ENCODE measurements around the gene GRM8.

The GRM8 gene

DNA sequence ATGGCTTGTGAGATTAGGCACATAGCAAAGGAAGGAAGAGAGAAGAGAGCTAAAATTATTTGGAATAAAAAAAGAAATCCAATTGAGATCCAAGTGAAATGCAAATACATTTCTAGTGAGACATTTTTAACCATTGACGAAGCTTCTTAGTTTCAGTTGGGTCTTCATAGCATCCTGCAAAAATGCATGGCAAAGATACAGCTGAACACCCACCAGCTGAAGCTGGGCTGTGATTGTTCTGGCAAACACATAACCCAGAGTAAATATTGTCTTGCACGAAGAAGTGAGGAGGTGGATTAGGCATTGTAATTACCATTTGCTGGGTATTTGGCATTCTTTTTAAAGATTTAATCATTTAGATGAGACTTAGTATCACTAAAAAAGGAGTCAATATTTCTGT is 409.4 kb downstream of the GRM8 start:
- Histone ChIP-seq H3K4me1 (ENCODE audit: insufficient read depth, low read length, severe bottlenecking) (no peaks in the 10 kb centered on the region), H3K4me2 (ENCODE audit: low read length) (no peak overlapping the region), H3F3A (ENCODE audit: insufficient read depth, low read length) (no peaks in the 10 kb centered on the region), H3K9me3 (ENCODE audit: low read length) (no peaks in the 10 kb centered on the region), H3K79me2 (ENCODE audit: insufficient read depth, low read length) (no peaks in the 10 kb centered on the region), H3K9ac (ENCODE audit: low read length) (no peak overlapping the region), H3K27me3 (ENCODE audit: insufficient read depth, low read length) (no peaks in the 10 kb centered on the region), H3K27ac (ENCODE audit: low read depth, low read length, poor library complexity, severe bottlenecking) (no peak overlapping the region), H4K20me1 (ENCODE audit: insufficient read depth, low read length) (no peaks in the 10 kb centered on the region), H2AFZ (ENCODE audit: low read length) (no peak overlapping the region), H3K36me3 (ENCODE audit: insufficient read depth, low read length) (no peaks in the 10 kb centered on the region), H3K9me2 (ENCODE audit: low read depth, low read length) (no peaks in the 10 kb centered on the region), H3K4me3 (ENCODE audit: low read depth, low read length, poor library complexity, severe bottlenecking) (no peak overlapping the region)
- TF ChIP-seq, protein P1, sequence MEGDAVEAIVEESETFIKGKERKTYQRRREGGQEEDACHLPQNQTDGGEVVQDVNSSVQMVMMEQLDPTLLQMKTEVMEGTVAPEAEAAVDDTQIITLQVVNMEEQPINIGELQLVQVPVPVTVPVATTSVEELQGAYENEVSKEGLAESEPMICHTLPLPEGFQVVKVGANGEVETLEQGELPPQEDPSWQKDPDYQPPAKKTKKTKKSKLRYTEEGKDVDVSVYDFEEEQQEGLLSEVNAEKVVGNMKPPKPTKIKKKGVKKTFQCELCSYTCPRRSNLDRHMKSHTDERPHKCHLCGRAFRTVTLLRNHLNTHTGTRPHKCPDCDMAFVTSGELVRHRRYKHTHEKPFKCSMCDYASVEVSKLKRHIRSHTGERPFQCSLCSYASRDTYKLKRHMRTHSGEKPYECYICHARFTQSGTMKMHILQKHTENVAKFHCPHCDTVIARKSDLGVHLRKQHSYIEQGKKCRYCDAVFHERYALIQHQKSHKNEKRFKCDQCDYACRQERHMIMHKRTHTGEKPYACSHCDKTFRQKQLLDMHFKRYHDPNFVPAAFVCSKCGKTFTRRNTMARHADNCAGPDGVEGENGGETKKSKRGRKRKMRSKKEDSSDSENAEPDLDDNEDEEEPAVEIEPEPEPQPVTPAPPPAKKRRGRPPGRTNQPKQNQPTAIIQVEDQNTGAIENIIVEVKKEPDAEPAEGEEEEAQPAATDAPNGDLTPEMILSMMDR (IDR thresholded peaks at IDR 0.05; ENCODE audit: low read length) = no peak
- no peak for TF ChIP-seq EZH2 (IDR thresholded peaks at IDR 0.05; ENCODE audit: borderline replicate concordance, low read length)

DNA sequence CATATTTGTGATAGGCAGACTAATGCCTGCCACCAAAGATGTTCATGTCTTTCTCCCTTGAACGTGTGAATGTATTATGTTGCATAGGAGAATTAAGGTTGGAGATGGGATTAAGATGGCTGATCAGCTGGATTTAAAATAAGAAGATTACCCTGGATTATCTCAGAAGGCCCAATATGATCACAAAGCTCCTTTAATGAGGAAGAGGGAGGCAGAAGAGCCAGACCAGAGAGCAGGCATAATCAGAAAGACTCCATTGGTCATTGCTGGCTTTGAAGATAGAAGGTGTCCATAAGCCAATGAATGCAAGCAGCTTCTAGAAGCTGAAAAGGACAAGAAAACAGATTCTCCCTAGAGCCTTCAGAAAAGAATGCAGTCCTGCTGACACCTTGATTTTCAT is 410.3 kb downstream of the GRM8 start:
- H3K4me1 ChIP-seq (ENCODE audit: insufficient read depth, low read length, severe bottlenecking) = no peaks in the 10 kb centered on the region
- H3K9me3 ChIP-seq (ENCODE audit: low read length) = no peaks in the 10 kb centered on the region
- no peaks in the 10 kb centered on the region for H4K20me1 ChIP-seq (ENCODE audit: insufficient read depth, low read length)
- no peaks in the 10 kb centered on the region for H3F3A ChIP-seq (ENCODE audit: insufficient read depth, low read length)
- H3K79me2 ChIP-seq (ENCODE audit: insufficient read depth, low read length) = no peaks in the 10 kb centered on the region
- no peaks in the 10 kb centered on the region for H3K36me3 ChIP-seq (ENCODE audit: insufficient read depth, low read length)
- TF ChIP-seq EZH2 (IDR thresholded peaks at IDR 0.05; ENCODE audit: borderline replicate concordance, low read length) = no peak
- TF ChIP-seq, protein P1 (IDR thresholded peaks at IDR 0.05; ENCODE audit: low read length) = no peak
- H3K4me3 ChIP-seq (ENCODE audit: low read depth, low read length, poor library complexity, severe bottlenecking) = no peak overlapping the region
- no peaks in the 10 kb centered on the region for H3K27me3 ChIP-seq (ENCODE audit: insufficient read depth, low read length)
- no peak overlapping the region for H2AFZ ChIP-seq (ENCODE audit: low read length)
- H3K9ac ChIP-seq (ENCODE audit: low read length) = no peak overlapping the region
- H3K4me2 ChIP-seq (ENCODE audit: low read length) = no peak overlapping the region
- no peak overlapping the region for H3K27ac ChIP-seq (ENCODE audit: low read depth, low read length, poor library complexity, severe bottlenecking)
- H3K9me2 ChIP-seq (ENCODE audit: low read depth, low read length) = no peaks in the 10 kb centered on the region

DNA sequence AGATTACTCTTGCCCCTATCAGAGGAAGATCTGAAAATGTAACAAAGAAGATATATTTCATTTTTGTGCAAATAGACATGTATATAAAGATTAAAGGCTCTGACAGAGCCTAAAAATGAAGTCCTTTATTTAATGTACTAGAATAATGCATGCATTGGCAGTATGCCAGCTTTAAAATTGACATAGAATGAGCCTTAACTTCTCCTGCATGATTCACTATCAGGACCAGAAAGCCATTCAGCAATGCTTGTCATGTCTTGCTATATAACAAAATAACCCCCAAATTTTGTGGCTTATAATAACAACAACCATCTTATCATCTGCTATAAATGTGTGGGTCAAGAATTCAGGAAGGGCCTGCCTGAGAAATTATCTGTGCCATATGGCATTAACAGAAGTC is 411.9 kb downstream of the GRM8 start:
- no peaks in the 10 kb centered on the region for H3K36me3 ChIP-seq (ENCODE audit: insufficient read depth, low read length)
- H3K27ac ChIP-seq (ENCODE audit: low read depth, low read length, poor library complexity, severe bottlenecking) = no peak overlapping the region
- H3K9me3 ChIP-seq (ENCODE audit: low read length) = no peaks in the 10 kb centered on the region
- H3K9ac ChIP-seq (ENCODE audit: low read length) = no peak overlapping the region
- TF ChIP-seq, protein P1 (IDR thresholded peaks at IDR 0.05; ENCODE audit: low read length) = no peak
- no peak for TF ChIP-seq EZH2 (IDR thresholded peaks at IDR 0.05; ENCODE audit: borderline replicate concordance, low read length)
- no peaks in the 10 kb centered on the region for H3K27me3 ChIP-seq (ENCODE audit: insufficient read depth, low read length)
- H4K20me1 ChIP-seq (ENCODE audit: insufficient read depth, low read length) = no peaks in the 10 kb centered on the region
- no peak overlapping the region for H3K4me2 ChIP-seq (ENCODE audit: low read length)
- no peaks in the 10 kb centered on the region for H3K4me1 ChIP-seq (ENCODE audit: insufficient read depth, low read length, severe bottlenecking)
- H3K79me2 ChIP-seq (ENCODE audit: insufficient read depth, low read length) = no peaks in the 10 kb centered on the region
- no peak overlapping the region for H2AFZ ChIP-seq (ENCODE audit: low read length)
- no peaks in the 10 kb centered on the region for H3F3A ChIP-seq (ENCODE audit: insufficient read depth, low read length)
- no peaks in the 10 kb centered on the region for H3K9me2 ChIP-seq (ENCODE audit: low read depth, low read length)
- no peak overlapping the region for H3K4me3 ChIP-seq (ENCODE audit: low read depth, low read length, poor library complexity, severe bottlenecking)
